Keratinocyte (primary cell): Measurements from ENCODE around the gene AHNAK. TPM values are rescaled to one million over a fixed set of nuclear protein-coding genes. Genes with fewer than 3 reads are reported as not detected.

Experiments
- DNase-seq: peaks from one replicate; pipeline ENCODE4 v3.0.0-alpha.2; 2011; ENCODE audit warnings: low read depth, missing footprints, low spot score
- FAIRE-seq: peaks from 2 replicates; lab custom pipeline; 2011; peaks lifted over from hg19 to GRCh38; lab: Jason Lieb, UNC
- H2AFZ ChIP-seq: 2 replicates; pipeline ENCODE4 v1.6.0; 2012; ENCODE audit warnings: low read length, control low read depth, inconsistent platforms; ENCODE audit not compliant: control insufficient read depth
- H3K27ac ChIP-seq: 2 replicates; pipeline ENCODE4 v1.5.1; 2011; ENCODE audit warnings: low read length; ENCODE audit not compliant: control insufficient read depth, insufficient read depth
- H3K27me3 ChIP-seq: 3 replicates; pipeline ENCODE4 v1.6.0; 2011; ENCODE audit warnings: low read length; ENCODE audit not compliant: control insufficient read depth, insufficient read depth; ENCODE audit errors: extremely low read depth
- H3K36me3 ChIP-seq, 2 experiments: 2 replicates in 1 of 2; 3 replicates in 1 of 2; pipeline ENCODE4 v1.5.1; 2011; ENCODE audit warnings: low read length in 2 of 2, mild to moderate bottlenecking in 1 of 2; ENCODE audit not compliant: control insufficient read depth in 2 of 2, insufficient read depth in 2 of 2; ENCODE audit errors: extremely low read depth in 1 of 2
- H3K4me1 ChIP-seq: 3 replicates; pipeline ENCODE4 v1.5.1; 2011; ENCODE audit warnings: low read length; ENCODE audit not compliant: control insufficient read depth, insufficient read depth; ENCODE audit errors: extremely low read depth
- H3K4me2 ChIP-seq: 3 replicates; pipeline ENCODE4 v1.6.0; 2011; ENCODE audit warnings: low read depth, low read length; ENCODE audit not compliant: control insufficient read depth, insufficient read depth; ENCODE audit errors: extremely low read depth
- H3K4me3 ChIP-seq, 3 experiments: fragments of 200-600 bp in 1 of 3; sonication (generic) in 1 of 3; 2 replicates in 2 of 3; 3 replicates in 1 of 3; pipeline ENCODE4 v1.5.1; 2011 to 2016; ENCODE audit warnings: low read length in 3 of 3, mild to moderate bottlenecking in 3 of 3, control low read depth in 2 of 3, inconsistent platforms in 1 of 3, low read depth in 1 of 3, mixed read lengths in 1 of 3, mixed run types in 1 of 3, moderate library complexity in 1 of 3; ENCODE audit not compliant: control insufficient read depth in 2 of 3, insufficient read depth in 2 of 3; ENCODE audit errors: extremely low read depth in 1 of 3
- H3K79me2 ChIP-seq: 2 replicates; pipeline ENCODE4 v1.6.0; 2012; ENCODE audit warnings: low read length; ENCODE audit not compliant: control insufficient read depth, insufficient read depth
- H3K9ac ChIP-seq: 3 replicates; pipeline ENCODE4 v1.6.0; 2011; ENCODE audit warnings: low read length; ENCODE audit not compliant: control insufficient read depth, insufficient read depth; ENCODE audit errors: extremely low read depth
- H3K9me1 ChIP-seq: 3 replicates; pipeline ENCODE4 v1.6.0; 2011; ENCODE audit warnings: low read length; ENCODE audit not compliant: control insufficient read depth, insufficient read depth; ENCODE audit errors: extremely low read depth
- H3K9me3 ChIP-seq: 2 replicates; pipeline ENCODE4 v1.5.1; 2012; ENCODE audit warnings: low read depth, low read length; ENCODE audit not compliant: control insufficient read depth
- H4K20me1 ChIP-seq: 3 replicates; pipeline ENCODE4 v1.6.0; 2011; ENCODE audit warnings: low read length; ENCODE audit not compliant: control insufficient read depth, insufficient read depth; ENCODE audit errors: extremely low read depth
- CTCF ChIP-seq, 3 experiments: IDR thresholded peaks in 1 of 3; conservative IDR thresholded peaks in 1 of 3; optimal IDR thresholded peaks in 1 of 3; 2 replicates in 2 of 3; 3 replicates in 1 of 3; pipeline versions ENCODE3 to v1.5.1; 2011; ENCODE audit warnings: low read length in 3 of 3, mild to moderate bottlenecking in 3 of 3, moderate library complexity in 2 of 3, control low read depth in 1 of 3, inconsistent platforms in 1 of 3; ENCODE audit not compliant: insufficient read depth in 2 of 3; ENCODE audit errors: extremely low read depth in 1 of 3
- EZH2 ChIP-seq: IDR thresholded peaks from one replicate; pipeline ENCODE4 v1.6.1; 2012; ENCODE audit warnings: inconsistent platforms, mild to moderate bottlenecking, low read length, moderate library complexity
- dilution Hi-C: fragments of 300-500 bp; cut with MboI; formaldehyde crosslinking; loops from one replicate; pipeline ENCODE4 v1.7.0; 2020; ENCODE audit warnings: low sequenced_read_pairs; ENCODE audit not compliant: extremely low pct_ligation_motif_present
- polyA plus RNA-seq, 5 experiments: library from polyadenylated mRNA; depleted of rRNA in 3 of 5; stranded (reverse) in 3 of 5; stranded (forward) in 1 of 5; unstranded in 1 of 5; fragments of >200 nt; gene quantifications; 1 replicate in 1 of 5; 2 replicates in 3 of 5; 3 replicates in 1 of 5; pipeline versions ENCODE4 v1.2.1 to v1.2.3, GENCODE V29; 2011 to 2012; ENCODE audit warnings: missing spikeins in 2 of 5, low read depth in 1 of 5, low replicate concordance in 1 of 5

Gene AHNAK
- polyA plus RNA-seq, 1 donor (not counting 4 experiments of a cell fraction or from before 2014, with no cell fraction given): 220 TPM

GRCh38 chr11:62404435-62404834, 142.2 kb downstream of the AHNAK start:
- Histone ChIP-seq H3K4me3 (no peak overlapping the region), H3K36me3 (no peaks in the 10 kb centered on the region)
- dilution Hi-C loops: no loop called here

GRCh38 chr11:62402960-62403730, 143.5 kb downstream of the AHNAK start:
- no peak overlapping the region for H3K27ac ChIP-seq
- H3K9ac ChIP-seq: no peak overlapping the region
- DNase-seq: no peak
- H3K27me3 ChIP-seq: no peaks in the 10 kb centered on the region
- no peaks in the 10 kb centered on the region for H3K9me3 ChIP-seq
- no peaks in the 10 kb centered on the region for H3K79me2 ChIP-seq
- no peaks in the 10 kb centered on the region for H3K36me3 ChIP-seq
- no peaks in the 10 kb centered on the region for H3K9me1 ChIP-seq
- no peaks in the 10 kb centered on the region for H3K4me1 ChIP-seq
- H4K20me1 ChIP-seq: no peaks in the 10 kb centered on the region
- dilution Hi-C loops: no loop called here
- TF ChIP-seq EZH2: no peak
- TF ChIP-seq CTCF (optimal IDR thresholded peaks at IDR 0.05 in 1 of 3, IDR thresholded peaks at IDR 0.05 in 1 of 3, conservative IDR thresholded peaks at IDR 0.05 in 1 of 3; ENCODE audit: extremely low read depth in 1 of 3, insufficient read depth in 2 of 3, low read length in 3 of 3): no peak
- FAIRE-seq: no peak
- no peak overlapping the region for H3K4me2 ChIP-seq
- no peak overlapping the region for H2AFZ ChIP-seq
- no peak overlapping the region for H3K4me3 ChIP-seq

More at GRCh38 chr11:62404435-62404834, 142.2 kb downstream of the AHNAK start:
- no peak overlapping the region for H3K27ac ChIP-seq
- no peak overlapping the region for H2AFZ ChIP-seq
- H3K4me2 ChIP-seq: no peak overlapping the region
- no peak overlapping the region for H3K9ac ChIP-seq
- no peak for FAIRE-seq
- no peaks in the 10 kb centered on the region for H3K79me2 ChIP-seq
- no peak for DNase-seq
- H3K9me3 ChIP-seq: no peaks in the 10 kb centered on the region
- H3K4me1 ChIP-seq: no peaks in the 10 kb centered on the region
- no peaks in the 10 kb centered on the region for H3K27me3 ChIP-seq
- no peaks in the 10 kb centered on the region for H3K9me1 ChIP-seq
- TF ChIP-seq EZH2 (no peak), CTCF (optimal IDR thresholded peaks at IDR 0.05 in 1 of 3, IDR thresholded peaks at IDR 0.05 in 1 of 3, conservative IDR thresholded peaks at IDR 0.05 in 1 of 3; ENCODE audit: extremely low read depth in 1 of 3, insufficient read depth in 2 of 3, low read length in 3 of 3) (no peak)
- no peaks in the 10 kb centered on the region for H4K20me1 ChIP-seq
